ENCODE data around the gene HHIP.

The HHIP gene

DNA sequence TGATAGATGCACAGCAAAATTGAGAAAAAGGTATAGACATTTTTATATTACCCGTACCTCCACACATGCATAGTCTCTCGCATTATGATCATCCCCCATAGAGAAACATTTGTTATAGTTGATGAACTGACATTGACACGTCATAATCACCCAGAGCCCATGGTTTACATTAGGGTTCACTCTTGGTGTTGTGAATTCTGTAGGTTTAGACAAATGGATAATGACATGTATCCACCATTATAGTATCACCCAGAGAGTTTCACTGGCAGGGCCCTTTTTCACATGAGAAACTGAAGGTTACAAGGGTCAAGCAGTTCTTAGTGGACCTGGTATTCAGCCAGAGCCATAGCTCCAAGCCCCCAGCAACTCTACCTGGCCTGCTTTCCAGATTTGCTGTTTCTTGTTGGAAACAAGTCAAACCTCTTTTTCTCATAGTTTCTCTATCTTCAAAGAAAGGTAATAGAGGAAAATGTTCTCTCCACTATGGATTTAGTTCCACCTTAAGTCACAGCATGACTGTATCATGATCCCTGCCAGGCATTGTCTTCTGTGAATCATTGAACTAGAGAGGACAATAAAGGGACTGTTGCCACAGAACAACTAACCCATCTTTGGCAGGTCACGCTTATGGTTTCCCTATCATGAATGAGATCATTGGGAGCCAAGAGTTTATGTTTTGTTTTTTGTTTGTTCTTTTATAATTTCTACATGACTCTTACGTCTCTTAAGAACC, 64.0 kb downstream of the HHIP start:
- TF ChIP-seq ESRRG (CRISPR knock-in tag; IDR thresholded peaks at IDR 0.05) = no peak
- no peak for TF ChIP-seq ISL1 (CRISPR knock-in tag; IDR thresholded peaks at IDR 0.05)
- TF ChIP-seq TSHZ2 (CRISPR knock-in tag; IDR thresholded peaks at IDR 0.05) = no peak
- no peak for TF ChIP-seq TOX (CRISPR knock-in tag; IDR thresholded peaks at IDR 0.05; ENCODE audit: borderline replicate concordance)
- TF ChIP-seq ARNTL (CRISPR knock-in tag; IDR thresholded peaks at IDR 0.05; ENCODE audit: borderline replicate concordance, low read depth) = no peak
- TF ChIP-seq GLIS3 (CRISPR knock-in tag; IDR thresholded peaks at IDR 0.05) = no peak
- TF ChIP-seq, protein P1, sequence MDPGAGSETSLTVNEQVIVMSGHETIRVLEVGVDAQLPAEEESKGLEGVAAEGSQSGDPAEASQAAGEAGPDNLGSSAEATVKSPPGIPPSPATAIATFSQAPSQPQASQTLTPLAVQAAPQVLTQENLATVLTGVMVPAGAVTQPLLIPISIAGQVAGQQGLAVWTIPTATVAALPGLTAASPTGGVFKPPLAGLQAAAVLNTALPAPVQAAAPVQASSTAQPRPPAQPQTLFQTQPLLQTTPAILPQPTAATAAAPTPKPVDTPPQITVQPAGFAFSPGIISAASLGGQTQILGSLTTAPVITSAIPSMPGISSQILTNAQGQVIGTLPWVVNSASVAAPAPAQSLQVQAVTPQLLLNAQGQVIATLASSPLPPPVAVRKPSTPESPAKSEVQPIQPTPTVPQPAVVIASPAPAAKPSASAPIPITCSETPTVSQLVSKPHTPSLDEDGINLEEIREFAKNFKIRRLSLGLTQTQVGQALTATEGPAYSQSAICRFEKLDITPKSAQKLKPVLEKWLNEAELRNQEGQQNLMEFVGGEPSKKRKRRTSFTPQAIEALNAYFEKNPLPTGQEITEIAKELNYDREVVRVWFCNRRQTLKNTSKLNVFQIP (CRISPR knock-in tag; IDR thresholded peaks at IDR 0.05; ENCODE audit: borderline replicate concordance, low read depth) = no peak
- TF ChIP-seq CSRNP3 (CRISPR knock-in tag; IDR thresholded peaks at IDR 0.05) = no peak
- TF ChIP-seq CREB5 (CRISPR knock-in tag; IDR thresholded peaks at IDR 0.05; ENCODE audit: low read depth) = no peak
- TF ChIP-seq TCF4 (CRISPR knock-in tag; IDR thresholded peaks at IDR 0.05; ENCODE audit: borderline replicate concordance) = no peak
- no peak for TF ChIP-seq ZNF8 (CRISPR knock-in tag; IDR thresholded peaks at IDR 0.05)
- no peak for TF ChIP-seq PPARA (CRISPR knock-in tag; IDR thresholded peaks at IDR 0.05; ENCODE audit: borderline replicate concordance)
- TF ChIP-seq OSR1 (CRISPR knock-in tag; IDR thresholded peaks at IDR 0.05) = no peak
- TF ChIP-seq CSDC2 (CRISPR knock-in tag; IDR thresholded peaks at IDR 0.05) = no peak
- no peak for TF ChIP-seq SNAI2 (CRISPR knock-in tag; IDR thresholded peaks at IDR 0.05)
- TF ChIP-seq ZNF70 (CRISPR knock-in tag; IDR thresholded peaks at IDR 0.05) = no peak
- no peak for TF ChIP-seq RARB (CRISPR knock-in tag; IDR thresholded peaks at IDR 0.05)
- no peak for TF ChIP-seq ZC3H10 (CRISPR knock-in tag; IDR thresholded peaks at IDR 0.05)
- TF ChIP-seq PATZ1 (CRISPR knock-in tag; IDR thresholded peaks at IDR 0.05; ENCODE audit: borderline replicate concordance) = no peak
- ATAC-seq = no peak

DNA sequence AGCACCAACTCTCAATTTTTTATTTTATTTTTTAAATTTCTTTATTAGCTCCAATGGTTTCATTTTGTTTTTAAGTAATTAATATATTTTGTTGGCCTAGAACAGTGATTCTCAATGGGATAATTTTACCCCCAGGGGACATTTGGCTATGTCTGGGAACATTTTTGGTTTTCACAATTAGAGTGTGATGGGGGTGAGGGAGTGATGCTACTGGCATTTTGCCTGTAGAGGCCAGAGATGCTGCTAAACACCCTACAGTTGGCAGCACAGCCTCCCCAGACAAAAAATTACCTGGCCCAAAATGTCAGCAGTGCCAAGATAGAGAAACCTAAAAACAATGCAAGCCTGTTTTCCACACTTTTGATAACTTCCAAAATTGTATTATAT, 64.6 kb downstream of the HHIP start:
- TF ChIP-seq CSRNP3 (CRISPR knock-in tag; IDR thresholded peaks at IDR 0.05) (no peak), TSHZ2 (CRISPR knock-in tag; IDR thresholded peaks at IDR 0.05) (no peak), CREB5 (CRISPR knock-in tag; IDR thresholded peaks at IDR 0.05; ENCODE audit: low read depth) (no peak)
- no peak for ATAC-seq
